ENCODE results near the gene MAP1LC3C. TPM values are rescaled to one million over a fixed set of nuclear protein-coding genes. Genes with fewer than 3 reads are reported as not detected.
A peak's percentile ranks its signal among the peaks of the same experiment; 100 is the strongest.

The MAP1LC3C gene
- total RNA-seq, 1 experiment from 2014 or later: not detected

DNA sequence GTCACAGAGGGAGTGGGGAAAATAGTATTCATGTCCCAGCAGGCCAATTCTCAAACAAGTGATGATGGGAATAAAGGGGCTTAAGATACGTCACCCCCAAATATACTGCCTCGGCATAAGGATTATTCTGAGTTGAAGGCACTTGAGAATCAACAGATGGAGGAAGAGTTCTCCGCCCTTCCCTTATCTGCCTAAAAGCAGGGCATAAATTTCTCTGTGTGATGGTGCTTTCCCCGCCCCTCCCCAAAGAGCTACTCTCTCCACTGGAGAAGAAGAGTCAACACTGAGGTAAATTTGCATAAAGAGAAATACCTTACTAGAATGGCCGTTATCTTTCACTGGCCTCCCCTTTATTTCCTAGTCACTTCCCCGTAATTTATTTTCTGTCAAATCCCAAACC, 22.7 kb downstream of the MAP1LC3C start:
- ATAC-seq (no peak), DNase-seq (no peak)
- Histone ChIP-seq H3K9me2 (replicated peaks; ENCODE audit: low read length) (no peaks in the 10 kb centered on the region), H4K20me1 (ENCODE audit: low read length) (no peaks in the 10 kb centered on the region), H3K27me3 (ENCODE audit: low read length) (no peaks in the 10 kb centered on the region), H3K9me3 (ENCODE audit: low read length) (no peaks in the 10 kb centered on the region), H3K79me2 (ENCODE audit: low read length) (no peaks in the 10 kb centered on the region), H2AFZ (ENCODE audit: low read length) (no peak overlapping the region), H3F3A (ENCODE audit: low read length, unreplicated experiment) (no peaks in the 10 kb centered on the region), H3K27ac (ENCODE audit: low read length) (no peak overlapping the region), H3K4me3 (ENCODE audit: low read length) (no peak overlapping the region), H3K4me1 (ENCODE audit: insufficient read depth, low read length) (no peaks in the 10 kb centered on the region), H3K4me2 (ENCODE audit: low read length) (no peak overlapping the region), H3K36me3 (ENCODE audit: low read depth, low read length) (no peaks in the 10 kb centered on the region), H3K9ac (ENCODE audit: low read length) (no peak overlapping the region)
- BruUV-seq (replicated peaks): no TSS peak
- intact Hi-C loops (cut with micrococcal nuclease): no loop called here
- TF ChIP-seq EZH2 (IDR thresholded peaks at IDR 0.05; ENCODE audit: low read length, unreplicated experiment): no peak
- no peak for TF ChIP-seq EZH2phosphoT487 (IDR thresholded peaks at IDR 0.05; ENCODE audit: borderline replicate concordance, low read length)
- TF ChIP-seq, protein P1, sequence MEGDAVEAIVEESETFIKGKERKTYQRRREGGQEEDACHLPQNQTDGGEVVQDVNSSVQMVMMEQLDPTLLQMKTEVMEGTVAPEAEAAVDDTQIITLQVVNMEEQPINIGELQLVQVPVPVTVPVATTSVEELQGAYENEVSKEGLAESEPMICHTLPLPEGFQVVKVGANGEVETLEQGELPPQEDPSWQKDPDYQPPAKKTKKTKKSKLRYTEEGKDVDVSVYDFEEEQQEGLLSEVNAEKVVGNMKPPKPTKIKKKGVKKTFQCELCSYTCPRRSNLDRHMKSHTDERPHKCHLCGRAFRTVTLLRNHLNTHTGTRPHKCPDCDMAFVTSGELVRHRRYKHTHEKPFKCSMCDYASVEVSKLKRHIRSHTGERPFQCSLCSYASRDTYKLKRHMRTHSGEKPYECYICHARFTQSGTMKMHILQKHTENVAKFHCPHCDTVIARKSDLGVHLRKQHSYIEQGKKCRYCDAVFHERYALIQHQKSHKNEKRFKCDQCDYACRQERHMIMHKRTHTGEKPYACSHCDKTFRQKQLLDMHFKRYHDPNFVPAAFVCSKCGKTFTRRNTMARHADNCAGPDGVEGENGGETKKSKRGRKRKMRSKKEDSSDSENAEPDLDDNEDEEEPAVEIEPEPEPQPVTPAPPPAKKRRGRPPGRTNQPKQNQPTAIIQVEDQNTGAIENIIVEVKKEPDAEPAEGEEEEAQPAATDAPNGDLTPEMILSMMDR (conservative IDR thresholded peaks at IDR 0.05; ENCODE audit: low read depth, low read length): no peak
- CTCF ChIA-PET: no interaction called here
- POLR2A ChIA-PET (ENCODE audit: unreplicated experiment): no interaction called here

GRCh38 chr1:241972703-241973369, 26.1 kb downstream of the MAP1LC3C start:
- Histone ChIP-seq H3K4me2 (ENCODE audit: low read length) (no peak overlapping the region), H3K9ac (ENCODE audit: low read length) (no peak overlapping the region), H3K79me2 (ENCODE audit: low read length) (no peaks in the 10 kb centered on the region), H3K36me3 (ENCODE audit: low read depth, low read length) (no peaks in the 10 kb centered on the region), H3K9me2 (replicated peaks; ENCODE audit: low read length) (no peaks in the 10 kb centered on the region), H3K4me3 (ENCODE audit: low read length) (no peak overlapping the region), H3K9me3 (ENCODE audit: low read length) (no peaks in the 10 kb centered on the region), H3K27ac (ENCODE audit: low read length) (no peak overlapping the region), H3K27me3 (ENCODE audit: low read length) (no peaks in the 10 kb centered on the region), H4K20me1 (ENCODE audit: low read length) (no peaks in the 10 kb centered on the region), H3F3A (ENCODE audit: low read length, unreplicated experiment) (no peaks in the 10 kb centered on the region), H2AFZ (ENCODE audit: low read length) (no peak overlapping the region), H3K4me1 (ENCODE audit: insufficient read depth, low read length) (no peaks in the 10 kb centered on the region)
- ChIA-PET POLR2A (ENCODE audit: unreplicated experiment) (no interaction called here), CTCF (no interaction called here)
- no peak for DNase-seq
- BruUV-seq (replicated peaks): no TSS peak
- intact Hi-C loops (cut with micrococcal nuclease): no loop called here
- peak; percentile 20; the same call in 1 of the 2 replicates for ATAC-seq
- no peak for TF ChIP-seq EZH2 (IDR thresholded peaks at IDR 0.05; ENCODE audit: low read length, unreplicated experiment)
- no peak for TF ChIP-seq EZH2phosphoT487 (IDR thresholded peaks at IDR 0.05; ENCODE audit: borderline replicate concordance, low read length)
- TF ChIP-seq, protein P1 (conservative IDR thresholded peaks at IDR 0.05; ENCODE audit: low read depth, low read length): no peak

DNA sequence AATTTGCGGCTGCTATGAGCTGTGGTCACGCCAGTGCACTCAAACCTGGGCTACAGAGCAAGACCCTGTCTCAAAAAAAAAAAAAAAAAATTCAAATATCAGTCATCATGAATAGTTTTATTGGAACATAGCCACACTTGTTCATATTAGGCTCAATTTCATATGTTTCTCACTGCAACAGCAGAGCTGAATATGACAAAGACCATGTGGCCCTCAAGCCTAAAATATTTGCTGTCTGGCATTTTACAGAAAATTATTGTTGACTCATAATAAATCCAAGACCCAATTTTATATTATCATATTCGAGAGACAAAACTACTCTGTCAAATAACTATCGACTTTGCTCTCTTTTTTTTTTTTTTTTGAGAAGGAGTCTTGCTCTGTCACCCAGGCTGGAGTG, 30.3 kb downstream of the MAP1LC3C start:
- H3K4me3 ChIP-seq (ENCODE audit: low read length): no peak overlapping the region
- no peaks in the 10 kb centered on the region for H3K9me2 ChIP-seq (replicated peaks; ENCODE audit: low read length)
- no peaks in the 10 kb centered on the region for H3K27me3 ChIP-seq (ENCODE audit: low read length)
- TF ChIP-seq, protein P1 (conservative IDR thresholded peaks at IDR 0.05; ENCODE audit: low read depth, low read length): no peak
- TF ChIP-seq EZH2phosphoT487 (IDR thresholded peaks at IDR 0.05; ENCODE audit: borderline replicate concordance, low read length) (no peak), EZH2 (IDR thresholded peaks at IDR 0.05; ENCODE audit: low read length, unreplicated experiment) (no peak)
- H3K9ac ChIP-seq (ENCODE audit: low read length): no peak overlapping the region
- no peaks in the 10 kb centered on the region for H3K4me1 ChIP-seq (ENCODE audit: insufficient read depth, low read length)
- H3K9me3 ChIP-seq (ENCODE audit: low read length): no peaks in the 10 kb centered on the region
- no peak overlapping the region for H3K4me2 ChIP-seq (ENCODE audit: low read length)
- no peaks in the 10 kb centered on the region for H4K20me1 ChIP-seq (ENCODE audit: low read length)
- no peaks in the 10 kb centered on the region for H3K79me2 ChIP-seq (ENCODE audit: low read length)
- ChIA-PET CTCF (no interaction called here), POLR2A (ENCODE audit: unreplicated experiment) (no interaction called here)
- H2AFZ ChIP-seq (ENCODE audit: low read length): no peak overlapping the region
- intact Hi-C loops (cut with micrococcal nuclease): no loop called here
- no peak for DNase-seq
- H3K36me3 ChIP-seq (ENCODE audit: low read depth, low read length): no peaks in the 10 kb centered on the region
- no peak for ATAC-seq
- BruUV-seq (replicated peaks): no TSS peak
- no peak overlapping the region for H3K27ac ChIP-seq (ENCODE audit: low read length)
- no peaks in the 10 kb centered on the region for H3F3A ChIP-seq (ENCODE audit: low read length, unreplicated experiment)
